ENCODE data around the gene SYTL3. TPM values are rescaled to one million over a fixed set of nuclear protein-coding genes. Genes with fewer than 3 reads are reported as not detected.

The SYTL3 gene
- total RNA-seq, 1 experiment from 2014 or later, result 0.65 TPM

DNA sequence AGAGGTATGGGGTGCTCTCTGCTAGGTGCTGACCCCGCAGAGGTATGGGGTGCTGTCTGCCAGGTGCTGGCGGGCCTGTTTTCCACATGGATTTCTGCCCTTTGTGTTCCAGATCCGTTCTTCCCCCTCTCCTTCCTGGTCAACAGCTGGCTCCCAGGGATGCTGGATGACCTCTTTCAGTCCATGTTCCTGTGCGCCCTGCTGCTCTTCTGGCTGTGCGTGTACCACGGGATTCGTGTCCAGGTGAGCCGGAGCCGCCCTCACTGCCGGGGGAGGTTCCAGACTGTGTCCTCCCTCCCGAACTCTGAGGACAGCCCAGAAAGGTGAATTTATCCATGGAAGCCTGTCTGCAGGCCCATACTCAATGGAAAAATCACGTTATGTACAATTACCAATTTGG, 41.6 kb upstream of the SYTL3 start:
- no peak overlapping the region for H3K27ac Mint-ChIP-seq (ENCODE audit: low read depth, unreplicated experiment)
- H3K4me1 Mint-ChIP-seq (ENCODE audit: insufficient read depth, unreplicated experiment), result no peaks in the 10 kb centered on the region
- POLR2A ChIA-PET, result no interaction called here
- peaks cover 26% of the 10 kb centered on the region for H3K36me3 Mint-ChIP-seq (ENCODE audit: insufficient read depth, unreplicated experiment)
- no peaks in the 10 kb centered on the region for H3K27me3 Mint-ChIP-seq (ENCODE audit: insufficient read depth, unreplicated experiment)
- TF ChIP-seq, protein P1, sequence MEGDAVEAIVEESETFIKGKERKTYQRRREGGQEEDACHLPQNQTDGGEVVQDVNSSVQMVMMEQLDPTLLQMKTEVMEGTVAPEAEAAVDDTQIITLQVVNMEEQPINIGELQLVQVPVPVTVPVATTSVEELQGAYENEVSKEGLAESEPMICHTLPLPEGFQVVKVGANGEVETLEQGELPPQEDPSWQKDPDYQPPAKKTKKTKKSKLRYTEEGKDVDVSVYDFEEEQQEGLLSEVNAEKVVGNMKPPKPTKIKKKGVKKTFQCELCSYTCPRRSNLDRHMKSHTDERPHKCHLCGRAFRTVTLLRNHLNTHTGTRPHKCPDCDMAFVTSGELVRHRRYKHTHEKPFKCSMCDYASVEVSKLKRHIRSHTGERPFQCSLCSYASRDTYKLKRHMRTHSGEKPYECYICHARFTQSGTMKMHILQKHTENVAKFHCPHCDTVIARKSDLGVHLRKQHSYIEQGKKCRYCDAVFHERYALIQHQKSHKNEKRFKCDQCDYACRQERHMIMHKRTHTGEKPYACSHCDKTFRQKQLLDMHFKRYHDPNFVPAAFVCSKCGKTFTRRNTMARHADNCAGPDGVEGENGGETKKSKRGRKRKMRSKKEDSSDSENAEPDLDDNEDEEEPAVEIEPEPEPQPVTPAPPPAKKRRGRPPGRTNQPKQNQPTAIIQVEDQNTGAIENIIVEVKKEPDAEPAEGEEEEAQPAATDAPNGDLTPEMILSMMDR (IDR thresholded peaks at IDR 0.05; ENCODE audit: unreplicated experiment), result no peak
- DNase-seq (ENCODE audit: unreplicated experiment), result no peak
- no peak overlapping the region for H3K4me3 Mint-ChIP-seq (ENCODE audit: unreplicated experiment)
- H3K9me3 Mint-ChIP-seq (ENCODE audit: unreplicated experiment), result no peaks in the 10 kb centered on the region
- intact Hi-C loops (cut with micrococcal nuclease), result loop anchor here (10.0 kb wide), 1 partner anchor 93 kb away; no protein-coding TSS in a partner anchor
- CTCF ChIA-PET, result interaction anchor here (0.8 to 1.8 kb wide), 4 partner anchors 387 to 395 kb away, joined by 3 to 9 read pairs (median 4); no protein-coding TSS in a partner anchor
- no TSS peak for BruUV-seq (replicated peaks)

DNA sequence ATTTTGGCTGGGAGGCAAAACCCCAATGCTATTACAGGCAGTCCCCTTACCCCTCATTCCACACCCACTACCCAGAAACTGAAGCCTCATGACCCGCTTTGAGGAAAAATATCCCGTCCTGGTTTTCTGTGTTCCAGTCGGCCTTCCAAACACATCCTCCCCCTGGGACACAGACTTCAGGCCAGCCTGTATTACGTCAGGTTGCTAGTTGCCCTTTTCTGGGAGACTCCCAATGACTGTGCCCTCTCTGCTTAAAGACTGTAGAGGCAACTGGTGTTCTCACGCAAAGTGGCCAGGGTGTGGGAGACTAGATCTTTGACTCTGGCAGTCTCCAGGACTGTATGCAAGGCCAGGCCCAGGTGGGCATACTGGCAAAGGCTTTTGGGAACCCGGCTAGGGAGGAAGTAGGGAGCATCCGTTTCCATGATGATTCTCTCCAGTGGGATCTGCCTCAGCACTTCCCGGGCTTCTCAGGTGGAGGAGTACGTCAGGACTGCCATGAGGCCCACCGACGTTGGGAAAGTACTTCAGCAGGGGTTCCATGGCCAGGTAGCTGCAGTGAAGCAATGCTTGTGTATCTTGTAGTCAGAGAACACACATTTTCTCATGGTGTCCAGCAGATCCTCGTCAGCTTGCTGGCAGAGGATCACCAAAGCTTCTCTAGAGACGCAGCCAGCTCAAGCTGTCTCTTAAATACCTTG, 40.2 kb upstream of the SYTL3 start:
- no peak for DNase-seq (ENCODE audit: unreplicated experiment)
- TF ChIP-seq, protein P1 (IDR thresholded peaks at IDR 0.05; ENCODE audit: unreplicated experiment), result no peak
- BruUV-seq (replicated peaks), result no TSS peak
- no peaks in the 10 kb centered on the region for H3K4me1 Mint-ChIP-seq (ENCODE audit: insufficient read depth, unreplicated experiment)
- H3K4me3 Mint-ChIP-seq (ENCODE audit: unreplicated experiment), result no peak overlapping the region
- ChIA-PET POLR2A (no interaction called here), CTCF (interaction anchor here (0.6 to 1.8 kb wide), 5 partner anchors 117 to 396 kb away, joined by 3 to 9 read pairs (median 4); no protein-coding TSS in a partner anchor)
- H3K27ac Mint-ChIP-seq (ENCODE audit: low read depth, unreplicated experiment), result no peak overlapping the region
- no peaks in the 10 kb centered on the region for H3K9me3 Mint-ChIP-seq (ENCODE audit: unreplicated experiment)
- H3K36me3 Mint-ChIP-seq (ENCODE audit: insufficient read depth, unreplicated experiment), result peaks cover 23% of the 10 kb centered on the region
- intact Hi-C loops (cut with micrococcal nuclease), result loop anchor here (10.0 kb wide), 1 partner anchor 95 kb away; no protein-coding TSS in a partner anchor
- no peaks in the 10 kb centered on the region for H3K27me3 Mint-ChIP-seq (ENCODE audit: insufficient read depth, unreplicated experiment)

DNA sequence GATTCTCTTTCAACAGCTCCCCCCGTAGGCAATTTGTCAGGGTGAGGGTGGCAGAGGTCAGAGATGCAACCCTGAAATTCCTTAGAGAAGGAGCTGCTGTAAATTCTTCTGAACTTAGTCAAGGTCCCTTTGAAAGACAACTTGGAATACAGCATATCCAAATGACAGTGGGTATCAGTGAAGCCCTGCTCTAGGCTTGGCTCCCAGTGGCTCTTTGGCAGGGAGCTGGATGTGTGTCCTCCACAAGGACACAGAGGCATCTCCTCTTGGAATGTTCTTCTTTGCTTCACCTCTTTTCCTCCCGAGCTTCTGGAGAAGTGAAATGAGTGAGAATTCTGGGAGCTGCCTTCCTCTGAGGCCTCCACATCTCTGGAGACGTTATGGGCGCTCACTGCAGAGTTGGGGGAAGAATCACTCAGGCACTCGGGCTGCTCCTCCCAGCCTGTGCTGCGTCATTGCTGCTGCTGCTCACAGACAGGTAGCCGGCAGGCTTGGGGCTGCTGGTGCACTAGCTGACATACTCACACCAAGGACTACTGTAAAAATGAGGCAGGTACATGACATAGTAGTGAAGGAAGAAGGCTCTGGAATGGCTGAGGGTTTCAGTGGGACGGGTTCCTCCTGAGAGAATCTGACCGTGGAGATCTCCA, 39.4 kb upstream of the SYTL3 start:
- no peaks in the 10 kb centered on the region for H3K27me3 Mint-ChIP-seq (ENCODE audit: insufficient read depth, unreplicated experiment)
- intact Hi-C loops (cut with micrococcal nuclease), result no loop called here
- no peak for DNase-seq (ENCODE audit: unreplicated experiment)
- H3K9me3 Mint-ChIP-seq (ENCODE audit: unreplicated experiment), result no peaks in the 10 kb centered on the region
- H3K4me3 Mint-ChIP-seq (ENCODE audit: unreplicated experiment), result no peak overlapping the region
- ChIA-PET POLR2A (interaction anchor here (1.2 kb wide), 1 partner anchor 10 kb away, joined by 3 read pairs; no protein-coding TSS in a partner anchor), CTCF (interaction anchor here (0.6 to 1.7 kb wide), 4 partner anchors 224 to 396 kb away, joined by 3 to 9 read pairs (median 4); no protein-coding TSS in a partner anchor)
- BruUV-seq (replicated peaks), result no TSS peak
- H3K4me1 Mint-ChIP-seq (ENCODE audit: insufficient read depth, unreplicated experiment), result no peaks in the 10 kb centered on the region
- TF ChIP-seq, protein P1 (IDR thresholded peaks at IDR 0.05; ENCODE audit: unreplicated experiment), result no peak
- no peak overlapping the region for H3K27ac Mint-ChIP-seq (ENCODE audit: low read depth, unreplicated experiment)
- peaks cover 31% of the 10 kb centered on the region for H3K36me3 Mint-ChIP-seq (ENCODE audit: insufficient read depth, unreplicated experiment)

DNA sequence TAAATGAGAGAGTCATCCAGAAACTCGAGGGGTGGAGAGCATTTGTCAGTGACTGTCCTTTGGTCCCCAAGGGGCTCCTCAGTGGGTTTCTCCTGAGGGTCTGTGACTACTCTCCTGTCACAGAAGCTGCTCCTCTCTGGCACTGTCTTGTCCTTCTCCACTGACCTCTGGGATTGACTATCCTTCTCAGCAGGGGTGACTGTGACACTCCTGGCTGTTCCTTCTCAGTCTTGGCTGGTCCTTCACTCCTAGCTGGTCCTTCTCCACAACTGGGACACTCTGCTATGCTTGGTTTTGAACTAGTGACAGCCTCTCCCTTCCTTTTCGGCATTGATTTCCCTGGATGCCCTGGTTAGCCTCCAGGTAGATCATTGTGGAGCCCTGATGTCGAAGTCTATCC, 38.8 kb upstream of the SYTL3 start:
- Mint-ChIP-seq H3K9me3 (ENCODE audit: unreplicated experiment) (no peaks in the 10 kb centered on the region), H3K4me1 (ENCODE audit: insufficient read depth, unreplicated experiment) (no peaks in the 10 kb centered on the region), H3K27ac (ENCODE audit: low read depth, unreplicated experiment) (peak overlapping the region; percentile 17), H3K27me3 (ENCODE audit: insufficient read depth, unreplicated experiment) (no peaks in the 10 kb centered on the region), H3K36me3 (ENCODE audit: insufficient read depth, unreplicated experiment) (peaks cover 34% of the 10 kb centered on the region), H3K4me3 (ENCODE audit: unreplicated experiment) (no peak overlapping the region)
- no TSS peak for BruUV-seq (replicated peaks)
- no peak for DNase-seq (ENCODE audit: unreplicated experiment)
- intact Hi-C loops (cut with micrococcal nuclease), result no loop called here
- ChIA-PET CTCF (interaction anchor here (0.6 to 1.7 kb wide), 7 partner anchors 19 to 396 kb away, joined by 3 to 4 read pairs (median 3); no protein-coding TSS in a partner anchor), POLR2A (interaction anchor here (1.2 kb wide), 1 partner anchor 10 kb away, joined by 3 read pairs; no protein-coding TSS in a partner anchor)
- TF ChIP-seq, protein P1 (IDR thresholded peaks at IDR 0.05; ENCODE audit: unreplicated experiment), result no peak

Data from MCF 10A (cell line).